NCI-H226 (cell line): ENCODE data around the gene MCEMP1.
A peak's percentile ranks its signal among the peaks of the same experiment; 100 is the strongest.
"Not testable (repeated sequence)": the region's sequence is repeated elsewhere in the genome, so short reads cannot be mapped to it uniquely, and the experiment has no call there.

Source experiments
- DNase-seq: peaks from one replicate; pipeline ENCODE4 v3.0.0-alpha.2; 2015

Gene MCEMP1

GRCh38 chr19:7643629-7644549 lies 33.0 kb upstream of the MCEMP1 start:
- DNase-seq = not testable (repeated sequence)

GRCh38 chr19:7644550-7644877 lies 32.4 kb upstream of the MCEMP1 start:
- DNase-seq = no peak

- no peak for DNase-seq
Observed at GRCh38 chr19:7645163-7645562, 31.7 kb upstream of the MCEMP1 start.

DNA sequence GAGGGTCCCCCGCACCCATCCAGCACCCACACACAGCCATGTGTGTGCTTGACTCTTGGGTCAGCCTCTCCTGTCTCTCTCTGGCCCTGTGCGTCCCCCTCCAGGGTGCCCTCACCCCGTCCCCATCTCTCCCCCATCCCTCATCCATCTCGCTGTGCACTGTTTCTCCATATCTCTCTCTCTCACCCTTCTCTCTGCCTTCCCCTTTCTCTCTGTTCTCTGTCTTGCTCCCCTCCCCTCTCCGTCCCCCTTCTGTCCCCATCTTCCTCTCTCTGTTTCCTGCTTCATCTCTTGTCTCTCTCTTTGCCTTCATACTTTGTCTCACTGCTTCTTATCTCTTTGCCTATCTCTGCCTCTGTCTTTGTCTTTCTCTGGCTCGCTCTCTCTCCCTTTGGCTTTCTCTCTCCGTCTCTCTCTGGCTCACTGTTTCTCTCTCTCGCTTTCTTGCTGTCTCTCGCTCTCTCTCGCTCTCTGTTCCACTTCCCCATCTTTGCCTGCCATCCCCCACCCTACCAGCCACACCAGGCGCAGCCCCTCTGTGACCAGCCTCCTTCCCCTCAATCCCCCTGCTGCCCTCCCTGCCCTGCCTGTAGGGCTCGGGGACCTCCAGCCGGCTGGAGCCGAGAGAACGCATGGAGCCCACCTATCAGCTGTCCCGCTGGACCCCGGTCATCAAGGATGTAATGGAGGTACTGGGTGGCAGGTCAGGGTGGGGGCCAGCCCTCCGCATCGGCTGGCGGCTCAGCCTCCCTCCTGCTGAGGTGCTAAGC lies 31.0 kb upstream of the MCEMP1 start:
- DNase-seq = no peak

DNA sequence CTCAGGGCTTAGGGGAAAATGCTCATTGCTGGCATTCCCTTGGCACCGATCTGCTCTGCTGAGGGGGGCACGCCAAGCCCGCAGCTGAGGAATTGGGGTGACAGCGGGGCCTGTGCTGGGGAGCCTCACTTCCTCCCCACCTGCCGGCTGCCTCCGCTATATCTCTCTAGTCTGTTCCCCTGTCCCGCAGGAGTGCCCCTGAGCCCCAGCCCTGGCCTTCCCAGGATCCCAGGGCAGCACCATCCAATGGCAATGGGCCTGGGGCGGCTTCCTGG lies 30.5 kb upstream of the MCEMP1 start:
- DNase-seq = no peak

- DNase-seq = no peak
Observed at GRCh38 chr19:7647156-7647555, 29.7 kb upstream of the MCEMP1 start.

- no peak for DNase-seq
Observed at GRCh38 chr19:7648265-7649014, 28.4 kb upstream of the MCEMP1 start.

DNA sequence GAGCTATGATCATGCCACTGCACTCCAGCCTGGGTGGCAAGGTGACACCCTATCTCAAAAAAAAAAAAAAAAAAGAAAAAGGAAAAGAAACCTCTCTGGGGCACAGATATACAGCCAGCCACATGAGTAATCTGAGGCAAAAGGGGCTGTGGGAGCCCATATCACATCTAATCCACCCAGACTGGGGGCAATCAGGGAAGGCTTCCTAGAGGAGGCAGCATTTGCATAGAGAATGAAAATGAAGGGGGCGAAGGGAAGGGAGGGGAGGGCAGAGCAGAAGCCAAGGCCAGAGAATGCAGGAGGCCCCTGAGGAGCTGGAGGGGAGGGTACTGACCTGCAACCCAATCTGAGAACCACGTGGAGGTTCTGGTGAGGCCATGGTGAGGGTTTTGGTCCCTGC lies 26.7 kb upstream of the MCEMP1 start:
- no peak for DNase-seq

GRCh38 chr19:7652061-7652641 lies 24.7 kb upstream of the MCEMP1 start:
- peak; percentile 28 for DNase-seq

- DNase-seq = no peak
Observed at GRCh38 chr19:7654401-7654800, 22.5 kb upstream of the MCEMP1 start.

DNA sequence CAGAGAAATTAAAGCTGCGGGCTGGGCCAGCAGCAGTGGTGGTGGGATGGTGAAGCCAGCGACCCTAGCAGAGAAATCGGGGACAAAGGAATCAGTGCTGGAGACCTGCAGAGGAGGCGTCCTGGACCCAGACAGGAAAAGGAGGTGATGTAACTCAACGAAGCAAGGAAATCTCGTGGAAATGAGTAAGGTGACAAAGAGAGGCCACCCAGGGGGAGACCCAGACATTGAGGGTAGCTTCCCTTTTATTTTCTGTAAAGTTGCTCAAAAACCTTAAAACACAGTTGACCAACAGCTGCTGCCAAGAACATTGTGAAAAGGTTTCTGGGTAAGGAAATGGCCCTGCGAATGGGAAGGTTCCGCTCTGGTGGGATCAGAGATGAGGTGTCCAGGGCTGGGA lies 21.3 kb upstream of the MCEMP1 start:
- DNase-seq = no peak

DNA sequence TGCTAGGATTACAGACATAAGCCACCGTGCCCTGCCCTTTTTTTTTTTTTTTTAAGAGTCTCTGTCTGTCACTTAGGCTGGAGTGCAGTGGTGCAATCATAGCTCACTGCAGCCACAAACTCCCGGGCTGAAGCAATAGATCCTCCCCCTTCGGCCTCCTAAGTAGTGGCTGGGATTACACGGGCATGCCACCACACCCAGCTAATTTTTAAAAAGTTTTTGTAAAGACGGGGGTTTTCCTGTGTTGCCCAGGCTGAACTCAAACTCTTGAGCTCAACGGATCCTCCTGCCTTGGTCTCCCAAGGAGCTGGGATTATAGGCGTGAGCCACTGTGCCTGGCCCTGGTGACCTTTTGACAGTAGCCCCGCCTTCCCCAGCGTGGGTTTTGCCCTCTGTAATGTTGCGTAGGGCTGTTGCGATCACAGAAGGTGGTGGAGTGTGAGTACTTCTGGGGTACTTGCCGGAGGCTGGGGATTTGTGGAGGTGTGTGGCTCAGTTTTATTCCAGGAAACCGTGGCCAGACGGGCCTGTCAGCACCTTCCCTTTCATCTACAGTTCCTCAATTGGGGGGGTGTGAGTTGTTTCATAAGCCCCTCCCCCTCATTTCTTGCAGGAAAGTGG lies 19.6 kb upstream of the MCEMP1 start:
- no peak for DNase-seq

DNA sequence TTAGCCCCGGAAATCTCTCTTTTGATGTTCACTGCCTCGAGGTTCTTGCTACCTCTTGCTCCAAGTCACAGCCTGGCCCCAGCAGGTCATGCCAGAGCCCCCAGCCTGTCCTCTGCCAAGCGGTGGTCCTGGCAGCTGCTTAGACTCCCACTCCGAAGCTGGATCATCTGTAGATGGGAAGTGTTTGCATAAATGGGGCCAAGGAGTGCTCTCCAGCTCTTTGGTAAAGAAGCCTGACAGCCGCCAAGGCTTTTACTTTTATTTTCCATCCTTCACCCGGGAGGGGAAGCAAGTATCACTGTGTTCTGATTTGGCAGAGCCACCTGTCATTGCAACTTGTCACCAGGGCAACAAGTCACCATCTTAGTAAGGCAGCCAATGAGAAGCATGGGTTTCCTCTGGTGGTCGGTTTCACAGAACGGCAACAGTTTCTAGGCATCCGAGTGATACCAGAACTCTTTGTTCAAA lies 18.6 kb upstream of the MCEMP1 start:
- no peak for DNase-seq

- DNase-seq = no peak
Observed at GRCh38 chr19:7661744-7662538, 14.9 kb upstream of the MCEMP1 start.

DNA sequence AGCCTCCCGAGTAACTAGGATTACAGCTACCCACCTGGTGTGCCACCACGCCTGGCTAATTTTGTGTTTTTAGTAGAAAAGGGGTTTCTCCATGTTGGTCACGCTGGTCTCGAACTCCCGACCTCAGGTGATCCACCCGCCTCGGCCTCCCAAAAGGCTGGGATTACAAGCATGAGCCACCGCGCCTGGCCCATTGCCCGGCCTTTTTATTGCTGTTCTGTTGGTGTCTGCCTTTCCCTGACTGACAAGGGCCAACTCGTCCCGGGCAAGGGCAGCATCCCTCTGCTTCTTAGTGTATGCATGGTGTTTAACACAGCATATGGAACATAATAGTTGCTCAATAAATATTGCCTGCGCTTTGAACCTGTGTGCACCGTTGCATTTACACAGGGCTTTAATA lies 14.2 kb upstream of the MCEMP1 start:
- DNase-seq = no peak

- no peak for DNase-seq
Observed at GRCh38 chr19:7663706-7664105, 13.2 kb upstream of the MCEMP1 start.

- DNase-seq = no peak
Observed at GRCh38 chr19:7665076-7665475, 11.8 kb upstream of the MCEMP1 start.

- DNase-seq = no peak
Observed at GRCh38 chr19:7668842-7669241, 8.0 kb upstream of the MCEMP1 start, which contains the start of gene RETN. Gene RETN (plus strand): TSS chr19:7669049. CDS start chr19:7669327, 278 bp downstream.

DNA sequence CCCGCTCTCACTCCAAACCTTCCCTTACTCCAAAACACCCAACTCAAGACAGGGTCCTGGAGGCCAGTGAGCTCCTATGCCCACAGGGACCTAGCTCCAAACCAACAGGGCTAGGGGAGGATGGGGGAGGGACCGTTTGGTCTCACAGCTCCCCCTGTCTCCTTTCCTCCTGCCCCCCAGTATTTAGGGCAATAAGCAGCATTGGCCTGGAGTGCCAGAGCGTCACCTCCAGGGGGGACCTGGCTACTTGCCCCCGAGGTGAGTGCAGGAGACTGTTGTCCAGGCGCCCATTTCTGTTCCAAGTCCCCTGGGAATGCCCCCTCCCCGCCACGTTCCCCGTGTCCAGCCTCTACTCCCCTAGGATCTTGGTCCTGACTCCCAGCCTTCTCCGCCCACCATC lies 7.2 kb upstream of the MCEMP1 start:
- no peak for DNase-seq

- DNase-seq = no peak
Observed at GRCh38 chr19:7670150-7670783, 6.6 kb upstream of the MCEMP1 start.

DNA sequence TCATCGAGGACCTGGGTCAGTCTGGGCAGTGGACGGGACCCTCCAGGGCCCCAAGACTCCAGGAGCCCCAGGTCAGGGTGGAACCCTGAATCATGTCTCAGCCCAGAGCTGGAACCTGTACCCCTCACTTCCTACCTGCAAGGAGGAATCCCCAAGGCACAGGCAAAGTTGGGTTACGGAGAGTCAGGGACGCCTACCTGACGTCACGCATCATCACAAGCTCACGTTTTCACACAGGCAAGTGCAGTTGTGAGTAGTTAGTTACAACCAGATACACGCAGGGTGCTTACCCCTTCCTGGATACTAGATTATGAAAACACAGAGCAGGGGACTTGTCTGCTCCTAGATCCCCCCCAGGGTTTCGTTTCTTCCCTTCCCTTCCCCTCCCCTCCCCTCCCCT lies 6.1 kb upstream of the MCEMP1 start:
- DNase-seq = no peak
